Measurements from ENCODE around the gene TCOF1.

Gene TCOF1

GRCh38 chr5:150323092-150323491, 34.4 kb upstream of the TCOF1 start:
- DNase-seq = no peak

DNA sequence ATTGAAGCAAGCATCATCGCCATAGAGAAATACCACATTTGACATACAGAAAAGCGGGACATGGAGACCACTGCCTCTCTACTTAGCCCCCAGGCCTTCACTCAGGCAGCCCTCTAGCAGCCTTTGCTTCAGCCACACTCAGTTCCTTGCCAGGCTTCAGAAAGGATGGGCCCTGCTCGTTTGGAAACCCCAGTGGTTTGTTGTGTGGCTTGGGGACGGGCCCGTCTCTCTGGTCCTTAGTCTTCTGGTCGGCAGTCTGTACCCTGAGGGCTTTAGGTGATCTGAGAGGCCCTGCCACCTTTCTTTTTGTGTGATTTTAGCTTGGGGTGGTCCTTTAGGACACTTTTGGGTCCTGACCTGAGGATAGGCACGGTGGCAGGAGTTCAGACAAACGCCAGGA, 33.7 kb upstream of the TCOF1 start:
- no peak for DNase-seq

DNA sequence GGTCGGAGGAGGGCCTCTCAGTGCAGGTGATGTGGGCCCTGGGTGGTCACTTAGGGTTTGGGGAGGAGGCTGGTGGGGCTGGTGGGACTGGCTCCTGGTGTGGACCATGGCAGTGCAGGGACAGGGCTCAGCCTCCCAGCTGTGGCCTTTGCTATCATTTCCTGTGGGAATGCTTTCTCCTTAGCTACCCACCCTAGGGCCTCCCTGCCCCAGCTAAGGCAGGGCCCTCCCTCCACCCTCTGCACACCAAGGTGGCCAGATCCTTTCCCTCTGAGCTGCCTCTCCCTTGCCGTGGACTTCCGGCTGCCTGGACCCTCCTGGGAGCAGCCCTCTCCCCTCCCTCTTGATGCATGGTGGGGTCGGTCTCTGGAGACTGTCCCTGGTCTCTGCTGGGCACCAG, 32.1 kb upstream of the TCOF1 start:
- no peak for DNase-seq

- DNase-seq = no peak
Measured at GRCh38 chr5:150326707-150327106, 30.8 kb upstream of the TCOF1 start.

GRCh38 chr5:150327139-150327538, 30.4 kb upstream of the TCOF1 start:
- DNase-seq = no peak

DNA sequence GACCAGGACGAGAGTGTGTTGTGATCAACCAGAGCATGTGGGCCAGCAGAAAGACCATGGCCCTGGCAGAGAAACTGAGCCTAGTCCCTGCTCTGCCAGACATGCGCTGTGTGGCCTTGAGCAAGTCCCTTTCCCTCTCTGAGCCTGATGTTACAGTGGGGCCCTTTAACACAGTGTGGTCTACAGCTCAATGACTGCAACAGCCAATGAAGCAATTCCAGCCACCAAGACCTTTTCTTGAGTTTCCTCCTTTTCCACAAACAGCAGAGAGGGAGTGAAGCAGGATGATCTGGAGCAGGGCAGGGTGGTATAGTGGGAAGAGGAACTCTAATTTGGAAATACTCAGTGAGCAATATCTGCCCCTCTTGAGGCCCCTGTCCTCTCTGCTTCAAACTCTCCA, 29.0 kb upstream of the TCOF1 start:
- DNase-seq = no peak

GRCh38 chr5:150329038-150329437, 28.5 kb upstream of the TCOF1 start:
- DNase-seq = no peak

DNA sequence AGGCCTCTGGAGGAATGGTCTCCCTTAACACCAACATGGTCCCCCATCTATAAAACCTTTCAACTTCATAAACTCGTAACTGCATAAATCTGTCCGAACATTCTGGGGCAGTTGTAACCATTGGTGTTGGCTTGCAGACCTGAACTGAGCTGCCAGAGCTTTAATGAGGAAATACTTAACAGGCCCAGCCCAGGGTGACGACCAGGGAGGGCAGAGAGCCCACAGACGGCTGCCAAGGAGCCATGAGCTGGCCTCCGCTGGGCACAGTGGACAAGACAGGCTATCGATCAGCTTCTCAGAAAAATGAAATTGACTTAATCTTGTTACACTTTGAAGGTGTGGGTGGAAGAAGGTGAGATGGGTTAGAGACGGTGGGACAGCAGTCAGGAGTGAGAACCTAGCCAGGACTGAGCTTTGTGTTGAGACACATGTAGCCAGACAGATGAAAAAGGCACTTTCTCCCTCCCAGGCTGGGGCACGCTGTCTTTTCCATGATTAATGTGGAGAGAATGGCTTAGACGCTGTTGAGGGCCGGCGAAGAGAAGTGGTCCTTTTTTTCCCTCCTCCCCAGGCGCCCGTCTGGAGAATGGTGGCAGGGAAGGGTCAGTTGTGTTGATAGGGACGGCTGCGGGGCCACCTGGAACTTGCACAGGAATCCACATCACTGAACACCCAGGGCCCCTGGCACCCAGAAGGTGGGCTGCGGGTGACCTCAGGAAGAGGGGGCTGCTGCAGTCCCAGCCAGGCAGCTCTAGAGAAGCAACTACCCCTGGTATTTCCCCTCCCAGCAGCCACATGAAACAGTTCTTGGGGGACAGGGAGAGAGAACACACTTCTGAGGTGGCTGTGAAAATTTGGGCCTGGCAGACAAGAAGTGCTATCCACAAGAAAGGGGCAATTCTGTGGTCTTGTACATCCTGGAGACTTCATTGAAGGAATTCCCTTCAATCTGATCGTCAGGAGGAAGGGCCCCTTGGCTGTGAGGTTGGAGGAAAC, 27.3 kb upstream of the TCOF1 start:
- DNase-seq = no peak

DNA sequence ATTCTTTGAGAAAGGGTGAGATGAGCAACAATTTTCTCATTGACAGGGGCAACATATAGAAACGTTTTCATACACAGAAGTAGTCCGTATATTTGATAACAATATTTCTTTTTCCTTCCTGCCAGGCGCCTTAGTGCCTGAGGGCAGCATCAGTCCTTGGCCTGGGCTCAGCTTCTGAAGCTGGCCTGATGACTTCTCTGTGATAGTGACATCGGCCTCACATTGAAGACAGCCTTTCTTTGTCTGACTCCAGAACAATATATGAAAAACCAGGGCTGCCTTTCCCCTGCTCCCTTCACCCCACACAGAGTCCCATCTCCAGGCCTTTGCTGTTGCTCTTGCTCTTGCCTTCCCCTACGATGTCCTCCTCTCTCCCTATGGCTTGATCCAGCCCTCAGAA, 24.1 kb upstream of the TCOF1 start:
- no peak for DNase-seq

GRCh38 chr5:150335778-150336177, 21.7 kb upstream of the TCOF1 start:
- no peak for DNase-seq

- no peak for DNase-seq
Measured at GRCh38 chr5:150338546-150338945, 19.0 kb upstream of the TCOF1 start.

DNA sequence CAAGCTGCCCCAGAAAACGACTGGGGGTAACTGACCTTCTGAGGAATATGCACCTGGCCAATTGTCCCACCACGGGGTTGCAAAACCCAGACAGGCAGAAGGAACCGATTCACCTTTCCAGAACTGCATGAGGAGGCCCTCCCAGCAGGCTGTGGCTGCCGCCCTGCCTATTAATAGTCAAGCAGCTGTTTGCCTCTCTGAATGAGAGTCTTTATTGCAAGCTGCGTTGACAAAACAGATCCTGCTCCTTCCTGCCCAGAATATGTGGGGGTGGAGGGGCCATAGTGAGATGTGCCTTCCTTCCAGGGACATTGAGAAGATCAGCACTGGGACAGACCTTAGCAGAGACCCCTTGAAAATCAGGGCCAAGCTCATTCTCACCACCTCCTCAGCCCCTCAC, 18.3 kb upstream of the TCOF1 start:
- no peak for DNase-seq

DNA sequence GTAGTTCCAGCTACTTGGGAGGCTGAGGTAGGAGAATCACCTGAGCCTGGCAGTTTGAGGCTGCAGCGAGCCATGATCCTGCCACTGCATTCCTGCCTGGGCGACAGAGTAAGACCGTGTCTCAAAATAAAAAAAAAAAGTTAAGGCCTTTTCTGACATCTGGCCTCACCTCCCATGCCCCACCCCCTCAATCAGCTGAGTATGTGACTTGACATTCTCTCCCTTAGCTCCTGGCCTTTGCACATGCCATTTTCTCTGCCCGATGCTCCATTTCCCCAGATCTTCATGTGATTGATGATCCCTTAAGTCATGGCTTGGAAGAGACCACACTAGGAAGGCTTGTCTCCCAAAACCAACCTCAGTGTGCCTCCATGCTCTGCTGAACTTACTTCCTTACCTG, 17.7 kb upstream of the TCOF1 start:
- no peak for DNase-seq

DNA sequence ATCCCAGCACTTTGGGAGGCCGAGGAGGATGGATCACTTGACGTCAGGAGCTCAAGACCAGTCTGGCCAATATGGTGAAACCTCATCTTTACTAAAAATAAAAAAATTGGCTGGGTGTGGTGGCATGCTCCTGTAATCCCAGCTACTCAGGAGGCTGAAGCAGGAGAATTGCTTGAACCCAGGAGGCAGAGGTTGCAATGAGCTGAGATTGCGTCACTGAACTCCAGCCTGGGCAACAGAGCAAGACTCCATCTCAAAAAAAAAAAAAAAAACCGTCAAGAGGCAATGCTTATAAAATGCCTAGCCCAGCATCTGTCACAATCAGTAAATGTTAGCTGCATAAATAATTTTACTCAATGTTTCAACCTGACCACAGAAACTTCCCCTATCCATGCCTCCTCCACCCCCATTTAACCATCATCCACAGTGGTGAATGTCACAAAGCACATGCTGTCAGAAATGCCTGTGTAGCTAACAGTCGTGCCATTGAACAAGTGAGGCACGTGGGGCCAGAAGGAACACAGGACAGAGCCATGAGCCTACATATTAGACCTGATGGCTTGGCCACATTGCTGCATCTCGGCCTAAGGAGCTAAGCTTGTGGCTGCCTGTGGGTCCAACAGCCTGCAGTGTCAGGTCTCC, 16.8 kb upstream of the TCOF1 start:
- no peak for DNase-seq

- DNase-seq = no peak
Measured at GRCh38 chr5:150341331-150341730, 16.2 kb upstream of the TCOF1 start.

- DNase-seq = no peak
Measured at GRCh38 chr5:150341989-150342388, 15.5 kb upstream of the TCOF1 start.

GRCh38 chr5:150342583-150342982, 14.9 kb upstream of the TCOF1 start:
- DNase-seq = no peak

DNA sequence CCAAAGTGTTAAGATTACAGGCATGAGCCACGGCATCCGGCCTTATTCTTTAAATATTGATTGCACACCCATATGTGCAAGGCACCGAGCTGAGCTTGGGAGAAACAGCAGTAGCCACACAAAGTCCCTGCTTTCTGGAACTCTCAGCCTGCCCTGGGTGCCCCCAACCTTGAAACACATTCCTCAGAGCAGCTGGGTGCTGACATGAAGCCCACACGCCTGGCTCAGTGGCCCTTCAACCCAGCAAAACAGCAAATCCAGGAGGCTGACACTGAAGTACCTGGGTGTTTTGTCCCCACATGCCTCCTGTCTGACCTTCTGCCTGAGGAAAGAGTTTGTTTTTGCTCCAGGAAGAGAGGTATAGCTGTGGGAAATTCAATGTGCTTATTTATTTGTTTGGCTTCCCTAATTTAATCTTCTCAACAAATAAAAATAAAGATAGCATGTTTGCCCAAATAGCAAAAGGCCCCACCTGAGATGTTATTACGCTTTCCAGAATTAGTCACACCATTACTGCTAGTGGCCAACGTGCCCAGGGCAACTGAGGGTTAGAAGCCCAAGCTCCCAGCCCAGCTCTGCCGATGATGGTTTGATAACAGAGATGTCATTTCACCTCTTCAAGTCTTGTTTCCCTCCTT, 13.4 kb upstream of the TCOF1 start:
- no peak for DNase-seq

DNA sequence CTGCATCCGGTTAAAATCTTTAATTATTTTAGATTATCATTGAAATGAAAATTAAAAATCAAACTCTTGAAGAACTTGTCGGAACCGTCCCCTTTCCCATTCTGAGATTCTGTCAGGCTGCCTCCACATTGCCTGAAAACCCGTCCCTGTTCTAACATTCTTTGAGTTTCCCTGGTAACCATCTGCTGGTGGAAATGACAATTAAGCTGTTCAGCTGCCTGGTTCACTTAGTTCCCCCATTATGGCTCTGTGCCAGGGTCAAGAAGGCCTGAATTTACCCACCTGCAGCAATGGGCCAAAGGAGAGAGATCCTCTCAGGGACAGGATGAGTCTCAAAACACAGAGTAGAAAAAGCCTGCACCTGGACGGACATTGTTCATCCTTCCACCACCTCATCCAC, 11.8 kb upstream of the TCOF1 start:
- DNase-seq = no peak

DNA sequence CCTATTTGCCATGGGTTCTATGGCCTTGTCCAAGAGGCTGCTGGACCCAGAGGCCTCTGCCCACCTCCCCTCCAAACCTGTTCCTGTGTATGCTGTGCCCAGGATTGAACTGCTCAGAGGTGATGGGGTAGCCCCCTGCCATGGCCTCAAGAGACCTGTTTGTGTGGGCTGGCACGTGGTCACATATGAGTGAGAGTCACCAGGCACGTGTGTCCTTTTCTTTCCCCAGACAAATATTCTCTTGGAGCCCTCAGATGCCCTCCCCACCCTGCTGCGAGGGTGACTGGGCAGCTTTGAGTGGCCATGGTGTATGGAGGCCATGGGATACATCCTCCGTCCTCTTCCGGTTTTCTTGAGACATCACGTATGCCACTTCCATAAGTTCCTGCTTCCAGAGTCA, 10.9 kb upstream of the TCOF1 start:
- no peak for DNase-seq

DNA sequence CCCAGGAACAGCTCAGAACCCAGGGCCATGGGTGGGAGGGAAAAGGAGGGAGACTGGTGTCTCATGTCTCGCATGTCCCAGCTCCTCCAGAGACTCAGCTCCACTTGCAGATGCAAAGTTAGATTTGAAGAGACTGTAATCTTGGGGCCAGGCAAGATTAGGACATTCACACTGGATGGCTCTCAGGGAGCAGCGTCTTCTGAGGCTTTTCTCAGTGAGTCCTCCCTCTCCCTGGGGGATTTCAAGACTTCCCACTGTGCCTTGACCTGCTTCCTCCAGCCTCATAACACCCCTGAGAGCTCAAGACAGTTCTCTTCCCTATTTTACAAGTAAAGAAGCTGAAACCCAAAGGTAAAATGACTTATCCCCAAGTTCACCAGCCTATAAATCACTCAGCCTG, 10.5 kb upstream of the TCOF1 start:
- DNase-seq = no peak

GRCh38 chr5:150347451-150347850, 10.0 kb upstream of the TCOF1 start:
- no peak for DNase-seq

DNA sequence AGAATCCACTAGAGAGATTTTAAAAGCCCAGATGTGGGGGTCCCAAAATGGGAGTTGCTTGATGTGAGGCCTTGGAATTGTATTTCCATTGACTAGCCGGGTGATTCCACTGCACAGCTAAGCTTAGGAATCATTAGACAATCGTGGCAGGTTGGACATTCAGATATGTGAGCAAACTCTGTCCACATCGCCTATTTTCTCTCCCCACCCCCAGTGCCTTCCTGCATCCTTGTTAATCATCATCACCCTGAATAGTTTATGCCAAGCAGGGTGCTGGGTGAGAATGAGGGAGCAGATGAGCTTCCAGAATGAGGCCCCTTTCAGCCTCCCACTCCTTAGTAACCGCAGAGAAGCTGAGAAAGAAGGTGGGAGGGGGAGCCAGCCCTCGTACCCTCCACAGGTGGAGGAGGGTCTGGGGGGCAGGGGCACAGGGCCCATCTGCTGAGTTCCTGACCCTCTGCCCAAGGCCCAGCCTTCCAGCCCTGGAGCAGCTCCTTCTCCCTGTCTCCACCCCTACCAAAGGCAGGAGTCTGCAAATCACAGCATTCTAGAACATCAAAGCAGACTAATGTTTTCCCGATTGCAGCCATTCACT, 7.7 kb upstream of the TCOF1 start:
- DNase-seq = no peak
